AG04449 (cell line): ENCODE measurements around the gene NCK1.

ENCODE experiments used
- CTCF ChIA-PET: fragments of 350-600 bp; formaldehyde crosslinking; extraction: SDS; loops from one replicate; lab custom pipeline; 2021; ENCODE audit warnings: antibody characterized with exemption; lab: Yijun Ruan, JAX
- POLR2A ChIA-PET: fragments of 400-600, 350-600 bp; formaldehyde crosslinking; extraction: SDS; loops from one replicate; lab custom pipeline; 2020; ENCODE audit warnings: antibody characterized with exemption, inconsistent platforms; lab: Yijun Ruan, JAX
- DNase-seq: peaks from one replicate; pipeline ENCODE4 v3.0.0-alpha.2; 2010; ENCODE audit warnings: low read depth, low spot score
- H3K4me3 ChIP-seq: 2 replicates; pipeline ENCODE4 v1.5.1; 2011; ENCODE audit warnings: low read depth, mild to moderate bottlenecking, control low read depth, low read length
- TF ChIP-seq, protein P1 (sequence below): IDR thresholded peaks from one replicate; pipeline ENCODE4 v1.5.1; 2011; ENCODE audit warnings: mild to moderate bottlenecking, moderate library complexity, low read length, control low read depth, inconsistent platforms; ENCODE audit not compliant: insufficient read depth; ENCODE audit errors: missing control alignments

The NCK1 gene

DNA sequence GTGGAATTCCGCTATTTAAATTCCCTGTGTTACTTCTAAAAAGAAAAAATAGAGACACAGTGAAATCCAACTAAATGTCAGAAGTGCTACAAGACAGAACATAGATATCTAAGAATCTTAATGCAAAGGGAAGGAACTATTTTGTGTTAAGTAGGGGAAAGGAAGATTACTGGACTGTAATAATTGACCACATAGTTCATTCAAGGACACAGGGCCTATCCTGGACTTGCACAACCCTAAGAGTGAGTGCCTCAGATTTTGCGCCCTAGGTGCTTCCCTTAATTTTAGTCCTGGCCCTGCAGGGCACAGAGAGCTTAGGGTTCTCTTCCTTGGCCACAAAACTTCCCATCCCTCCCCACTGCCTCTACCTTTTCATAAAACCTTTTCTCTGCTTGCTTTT is 92.2 kb downstream of the NCK1 start:
- TF ChIP-seq, protein P1, sequence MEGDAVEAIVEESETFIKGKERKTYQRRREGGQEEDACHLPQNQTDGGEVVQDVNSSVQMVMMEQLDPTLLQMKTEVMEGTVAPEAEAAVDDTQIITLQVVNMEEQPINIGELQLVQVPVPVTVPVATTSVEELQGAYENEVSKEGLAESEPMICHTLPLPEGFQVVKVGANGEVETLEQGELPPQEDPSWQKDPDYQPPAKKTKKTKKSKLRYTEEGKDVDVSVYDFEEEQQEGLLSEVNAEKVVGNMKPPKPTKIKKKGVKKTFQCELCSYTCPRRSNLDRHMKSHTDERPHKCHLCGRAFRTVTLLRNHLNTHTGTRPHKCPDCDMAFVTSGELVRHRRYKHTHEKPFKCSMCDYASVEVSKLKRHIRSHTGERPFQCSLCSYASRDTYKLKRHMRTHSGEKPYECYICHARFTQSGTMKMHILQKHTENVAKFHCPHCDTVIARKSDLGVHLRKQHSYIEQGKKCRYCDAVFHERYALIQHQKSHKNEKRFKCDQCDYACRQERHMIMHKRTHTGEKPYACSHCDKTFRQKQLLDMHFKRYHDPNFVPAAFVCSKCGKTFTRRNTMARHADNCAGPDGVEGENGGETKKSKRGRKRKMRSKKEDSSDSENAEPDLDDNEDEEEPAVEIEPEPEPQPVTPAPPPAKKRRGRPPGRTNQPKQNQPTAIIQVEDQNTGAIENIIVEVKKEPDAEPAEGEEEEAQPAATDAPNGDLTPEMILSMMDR: no peak
- ChIA-PET POLR2A (no interaction called here), CTCF (no interaction called here)
- H3K4me3 ChIP-seq: no peak overlapping the region
- no peak for DNase-seq

DNA sequence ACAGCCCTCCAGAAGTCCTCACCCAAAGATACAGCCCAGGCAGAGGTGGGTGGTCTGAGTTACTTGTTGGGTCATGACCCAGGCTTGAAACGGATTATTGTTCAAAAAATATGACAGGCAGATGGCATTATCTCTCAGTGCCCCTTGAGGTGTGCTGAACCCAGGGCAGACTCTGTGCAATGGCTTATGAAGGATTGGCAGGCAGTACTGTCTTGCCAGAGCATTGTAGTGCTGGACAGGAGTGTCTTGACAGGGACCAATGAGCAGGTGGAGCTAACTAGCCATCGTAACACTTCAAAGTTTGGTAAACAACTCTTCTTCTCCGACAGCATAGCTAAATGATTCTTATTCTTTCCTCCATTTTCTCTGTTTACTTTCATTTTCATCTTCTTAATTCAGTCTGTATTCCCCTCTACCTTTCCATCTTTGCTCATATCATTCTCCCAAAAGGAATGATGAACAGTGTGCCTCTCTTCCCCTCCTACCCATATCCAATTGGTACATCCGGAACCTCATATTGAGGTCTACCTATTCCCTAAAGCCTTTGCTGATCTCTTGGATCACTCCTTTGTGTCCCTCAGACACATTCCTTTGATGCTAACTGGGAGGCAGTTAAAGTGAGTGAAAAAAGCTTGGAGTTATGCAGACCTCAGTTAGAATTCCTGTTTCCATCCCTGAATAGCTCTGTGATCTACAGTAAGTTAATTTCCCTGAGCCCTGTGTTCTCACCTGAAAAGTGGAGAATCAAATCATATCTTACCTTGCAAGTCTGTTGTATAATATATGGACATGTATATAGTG is 93.2 kb downstream of the NCK1 start:
- no peak for DNase-seq
- ChIA-PET POLR2A (no interaction called here), CTCF (interaction anchor here (1.1 to 1.7 kb wide), 3 partner anchors 57 to 61 kb away, joined by 3 to 7 read pairs (median 4); no protein-coding TSS in a partner anchor)

DNA sequence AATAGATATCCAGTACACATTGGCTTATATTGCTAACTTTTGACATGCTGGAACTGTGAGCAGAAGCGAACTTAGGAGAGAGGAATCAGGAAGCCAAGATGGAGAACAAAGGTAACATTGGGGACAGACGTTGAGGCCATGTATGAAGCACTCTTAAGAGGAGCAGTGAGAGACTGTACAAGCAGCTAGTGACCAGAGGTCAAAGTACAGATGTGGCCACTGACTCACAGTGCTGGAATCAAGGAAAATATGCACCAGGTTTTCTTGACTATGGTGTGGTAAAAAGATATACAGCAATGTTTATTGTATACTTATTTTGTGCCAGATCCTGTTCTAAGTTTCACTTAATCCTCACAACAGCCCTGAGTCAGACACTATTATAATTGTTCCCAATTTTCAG is 93.8 kb downstream of the NCK1 start:
- TF ChIP-seq, protein P1: no peak
- POLR2A ChIA-PET: no interaction called here
- no peak overlapping the region for H3K4me3 ChIP-seq
- peak; percentile 41 for DNase-seq
- CTCF ChIA-PET: interaction anchor here (1.1 to 2.9 kb wide), 4 partner anchors 8 to 60 kb away, joined by 3 to 11 read pairs (median 6); no protein-coding TSS in a partner anchor

More for the DNA sequence above, 93.2 kb downstream of the NCK1 start:
- no peak overlapping the region for H3K4me3 ChIP-seq
- TF ChIP-seq, protein P1: no peak

DNA sequence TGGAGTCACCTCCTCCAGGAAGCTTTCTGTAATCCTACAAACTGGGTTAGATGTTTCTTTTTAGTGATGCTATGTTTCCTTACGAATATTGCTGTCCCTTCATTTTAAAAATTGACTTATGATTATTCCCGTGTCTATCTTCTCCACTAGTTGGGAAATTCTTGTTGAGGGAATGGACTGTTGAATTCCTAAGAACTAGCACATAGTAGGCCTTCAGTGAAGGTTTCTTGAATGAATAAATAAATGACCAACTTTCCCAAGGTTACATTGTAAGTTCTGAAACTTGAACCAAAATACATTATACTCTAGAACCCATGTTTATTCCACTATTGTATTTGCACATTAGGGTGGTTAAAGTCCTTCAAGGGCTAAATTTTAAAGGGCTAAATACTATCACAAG is 95.0 kb downstream of the NCK1 start:
- no peak overlapping the region for H3K4me3 ChIP-seq
- ChIA-PET CTCF (interaction anchor here (1.7 to 2.9 kb wide), 3 partner anchors 9 to 205 kb away, joined by 5 to 11 read pairs (median 7); partner anchors contain the start of gene STAG1), POLR2A (interaction anchor here (1.0 to 1.2 kb wide), 2 partner anchors 95 to 204 kb away, joined by 3 read pairs; partner anchors contain the start of genes NCK1 and STAG1)
- TF ChIP-seq, protein P1: no peak
- no peak for DNase-seq

DNA sequence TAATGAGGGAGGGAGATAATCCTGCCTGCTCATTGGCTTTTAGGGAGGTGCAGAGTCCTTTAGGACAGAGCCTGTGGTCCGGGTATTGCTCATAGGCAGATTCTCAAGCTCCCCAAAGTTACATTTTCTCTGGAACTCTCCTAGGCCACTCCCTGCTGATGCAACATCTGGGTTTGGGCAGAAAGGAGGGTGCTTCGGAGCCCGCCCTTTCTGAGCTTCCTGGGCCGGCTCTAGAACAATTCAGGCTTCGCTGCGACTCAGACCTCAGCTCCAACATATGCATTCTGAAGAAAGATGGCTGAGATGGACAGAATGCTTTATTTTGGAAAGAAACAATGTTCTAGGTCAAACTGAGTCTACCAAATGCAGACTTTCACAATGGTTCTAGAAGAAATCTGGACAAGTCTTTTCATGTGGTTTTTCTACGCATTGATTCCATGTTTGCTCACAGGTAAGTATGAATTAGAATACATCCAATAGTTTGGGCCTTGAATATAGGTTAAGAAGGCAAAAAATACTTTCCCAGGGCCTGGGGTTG is 95.8 kb downstream of the NCK1 start, which contains the start of gene IL20RB:
IL20RB (plus strand) TSS at position 233 of the 538 bp plus-strand sequence; CDS start at position 364, 131 bp downstream.
- ChIA-PET POLR2A (interaction anchor here (1.0 to 1.2 kb wide), 2 partner anchors 96 to 205 kb away, joined by 3 read pairs; partner anchors contain the start of genes NCK1 and STAG1), CTCF (interaction anchor here (1.1 to 2.9 kb wide), 4 partner anchors 7 to 206 kb away, joined by 3 to 11 read pairs (median 5); partner anchors contain the start of gene STAG1)
- no peak within 1 kb of the TSS for H3K4me3 ChIP-seq
- DNase-seq: no peak
- TF ChIP-seq, protein P1: no peak
